Parathyroid adenoma (tissue), 2 donors: ENCODE results near the gene SLC43A3.
"Not testable (repeated sequence)": the region's sequence is repeated elsewhere in the genome, so short reads cannot be mapped to it uniquely, and the experiment has no call there.

ENCODE experiments used
- H2AFZ ChIP-seq: fragments of 300-600 bp; sonication (generic); one replicate; pipeline ENCODE4 v1.7.0; 2017; ENCODE audit warnings: antibody characterized with exemption, mild to moderate bottlenecking
- H3K27ac ChIP-seq: fragments of 300-600 bp; sonication (generic); one replicate; pipeline ENCODE4 v1.7.0; 2017
- H3K27me3 ChIP-seq: fragments of 300-600 bp; sonication (generic); one replicate; pipeline ENCODE4 v1.7.0; 2017; ENCODE audit warnings: low read length; ENCODE audit not compliant: control insufficient read depth, insufficient read depth
- H3K36me3 ChIP-seq: fragments of 300-600 bp; sonication (generic); one replicate; pipeline ENCODE4 v1.7.0; 2017; ENCODE audit warnings: low read length; ENCODE audit not compliant: control insufficient read depth, insufficient read depth
- H3K4me1 ChIP-seq: fragments of 300-600 bp; sonication (generic); one replicate; pipeline ENCODE4 v1.7.0; 2017; ENCODE audit warnings: control low read depth
- H3K4me2 ChIP-seq: fragments of 300-600 bp; sonication (generic); one replicate; pipeline ENCODE4 v1.7.0; 2017; ENCODE audit warnings: low read length
- H3K4me3 ChIP-seq: fragments of 300-600 bp; sonication (generic); one replicate; pipeline ENCODE4 v1.7.0; 2017; ENCODE audit warnings: low read depth, low read length
- H3K79me2 ChIP-seq: fragments of 300-600 bp; sonication (generic); one replicate; pipeline ENCODE4 v1.7.0; 2017; ENCODE audit warnings: control low read depth
- H3K9ac ChIP-seq: fragments of 300-600 bp; sonication (generic); one replicate; pipeline ENCODE4 v1.7.0; 2017; ENCODE audit warnings: mild to moderate bottlenecking
- H3K9me3 ChIP-seq: fragments of 300-600 bp; sonication (generic); one replicate; pipeline ENCODE4 v1.7.0; 2017; ENCODE audit warnings: low read length; ENCODE audit not compliant: control insufficient read depth
- CTCF ChIP-seq: fragments of 300-600 bp; sonication (generic); IDR thresholded peaks from one replicate; pipeline ENCODE4 v1.7.0; 2017; ENCODE audit warnings: antibody characterized with exemption, mild to moderate bottlenecking
- donor health status: primary hyperparathyroidism.

SLC43A3 gene

DNA sequence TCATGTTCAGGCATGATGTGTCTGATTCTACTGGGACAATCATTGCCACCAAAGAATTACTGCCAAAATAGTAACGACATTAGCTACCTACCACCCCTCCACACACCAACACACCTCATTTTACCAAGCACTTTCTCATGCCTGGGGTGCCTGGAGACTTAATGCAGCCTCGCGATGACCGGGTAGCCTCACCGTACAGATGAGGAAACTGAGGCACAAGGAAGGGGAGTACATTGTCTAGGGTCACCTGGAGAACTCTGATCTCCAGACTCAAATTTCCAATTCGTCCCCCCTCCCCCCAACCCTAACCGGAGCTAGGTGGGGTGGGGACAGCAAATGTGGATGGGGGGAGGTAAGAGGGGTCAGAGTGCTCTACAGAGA is 30.7 kb upstream of the SLC43A3 start:
- Histone ChIP-seq H3K9ac (no peak overlapping the region), H3K36me3 (no peaks in the 10 kb centered on the region), H3K79me2 (no peaks in the 10 kb centered on the region), H3K27ac (no peak overlapping the region), H2AFZ (peak overlapping the region; percentile 58), H3K4me3 (no peak overlapping the region), H3K9me3 (no peaks in the 10 kb centered on the region), H3K4me2 (no peak overlapping the region), H3K27me3 (no peaks in the 10 kb centered on the region), H3K4me1 (no peaks in the 10 kb centered on the region)
- no peak for TF ChIP-seq CTCF

- Histone ChIP-seq H3K9ac (no peak overlapping the region), H3K9me3 (no peaks in the 10 kb centered on the region), H3K27me3 (no peaks in the 10 kb centered on the region), H2AFZ (peak overlapping the region; percentile 58), H3K79me2 (no peaks in the 10 kb centered on the region), H3K4me2 (no peak overlapping the region), H3K36me3 (no peaks in the 10 kb centered on the region), H3K4me3 (no peak overlapping the region), H3K4me1 (no peaks in the 10 kb centered on the region), H3K27ac (no peak overlapping the region)
- TF ChIP-seq CTCF: peak; percentile 86
Measured at GRCh38 chr11:57456960-57457642, 30.2 kb upstream of the SLC43A3 start.

GRCh38 chr11:57453543-57454177 is 26.7 kb upstream of the SLC43A3 start:
- Histone ChIP-seq H3K27me3 (no peaks in the 10 kb centered on the region), H3K4me1 (no peaks in the 10 kb centered on the region), H2AFZ (no peak overlapping the region), H3K27ac (no peak overlapping the region), H3K4me2 (no peak overlapping the region), H3K36me3 (no peaks in the 10 kb centered on the region), H3K9me3 (no peaks in the 10 kb centered on the region), H3K9ac (no peak overlapping the region), H3K4me3 (no peak overlapping the region), H3K79me2 (no peaks in the 10 kb centered on the region)
- TF ChIP-seq CTCF: no peak

DNA sequence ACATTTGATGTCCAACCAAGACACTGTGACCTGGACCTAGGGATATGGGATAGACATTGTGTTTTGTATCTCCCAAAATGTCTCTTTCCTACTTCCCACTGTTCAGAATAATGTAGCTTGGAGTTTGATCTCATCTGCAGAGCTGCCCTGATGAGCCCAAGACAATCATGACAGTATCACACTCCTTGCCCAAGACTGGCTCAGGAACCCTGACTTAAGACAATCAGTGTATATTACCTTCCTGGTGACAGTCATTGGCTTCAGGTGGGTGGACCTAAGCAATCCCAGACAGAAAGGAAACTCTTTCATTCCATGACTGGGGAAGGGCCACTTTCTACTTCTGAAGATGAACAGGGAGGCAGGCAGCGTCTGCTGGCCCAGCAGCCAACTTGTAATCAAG is 19.1 kb upstream of the SLC43A3 start:
- Histone ChIP-seq H3K4me3 (no peak overlapping the region), H3K4me1 (no peaks in the 10 kb centered on the region), H3K9ac (no peak overlapping the region), H3K27me3 (no peaks in the 10 kb centered on the region), H3K36me3 (no peaks in the 10 kb centered on the region), H3K79me2 (no peaks in the 10 kb centered on the region), H3K4me2 (no peak overlapping the region), H3K9me3 (no peaks in the 10 kb centered on the region), H2AFZ (no peak overlapping the region), H3K27ac (no peak overlapping the region)
- no peak for TF ChIP-seq CTCF

DNA sequence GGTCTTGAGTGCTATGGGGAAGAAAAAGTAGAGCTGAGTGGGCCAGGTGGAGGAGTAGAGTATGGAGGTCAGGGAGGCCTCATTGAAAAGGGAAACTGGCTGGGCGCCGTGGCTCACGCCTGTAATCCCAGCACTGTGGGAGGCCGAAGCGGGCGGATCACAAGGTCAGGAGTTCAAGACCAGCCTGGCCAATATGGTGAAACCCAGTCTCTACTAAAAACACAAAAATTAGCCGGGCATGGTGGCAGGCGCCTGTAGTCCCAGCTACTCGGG is 18.1 kb upstream of the SLC43A3 start:
- not testable (repeated sequence) for H3K36me3 ChIP-seq, H3K79me2 ChIP-seq, H3K9ac ChIP-seq, H3K9me3 ChIP-seq, H3K4me2 ChIP-seq, H3K4me1 ChIP-seq, H3K27me3 ChIP-seq, H3K4me3 ChIP-seq, H2AFZ ChIP-seq, H3K27ac ChIP-seq
